Non-pigmented ciliary epithelial cell (primary cell): ENCODE results near the gene TMPRSS3.

Source experiments
- DNase-seq: peaks from one replicate; pipeline ENCODE4 v3.0.0-alpha.2; 2010; ENCODE audit warnings: low read depth

TMPRSS3 gene

GRCh38 chr21:42350318-42350910 is 45.4 kb downstream of the TMPRSS3 start:
- DNase-seq: no peak

DNA sequence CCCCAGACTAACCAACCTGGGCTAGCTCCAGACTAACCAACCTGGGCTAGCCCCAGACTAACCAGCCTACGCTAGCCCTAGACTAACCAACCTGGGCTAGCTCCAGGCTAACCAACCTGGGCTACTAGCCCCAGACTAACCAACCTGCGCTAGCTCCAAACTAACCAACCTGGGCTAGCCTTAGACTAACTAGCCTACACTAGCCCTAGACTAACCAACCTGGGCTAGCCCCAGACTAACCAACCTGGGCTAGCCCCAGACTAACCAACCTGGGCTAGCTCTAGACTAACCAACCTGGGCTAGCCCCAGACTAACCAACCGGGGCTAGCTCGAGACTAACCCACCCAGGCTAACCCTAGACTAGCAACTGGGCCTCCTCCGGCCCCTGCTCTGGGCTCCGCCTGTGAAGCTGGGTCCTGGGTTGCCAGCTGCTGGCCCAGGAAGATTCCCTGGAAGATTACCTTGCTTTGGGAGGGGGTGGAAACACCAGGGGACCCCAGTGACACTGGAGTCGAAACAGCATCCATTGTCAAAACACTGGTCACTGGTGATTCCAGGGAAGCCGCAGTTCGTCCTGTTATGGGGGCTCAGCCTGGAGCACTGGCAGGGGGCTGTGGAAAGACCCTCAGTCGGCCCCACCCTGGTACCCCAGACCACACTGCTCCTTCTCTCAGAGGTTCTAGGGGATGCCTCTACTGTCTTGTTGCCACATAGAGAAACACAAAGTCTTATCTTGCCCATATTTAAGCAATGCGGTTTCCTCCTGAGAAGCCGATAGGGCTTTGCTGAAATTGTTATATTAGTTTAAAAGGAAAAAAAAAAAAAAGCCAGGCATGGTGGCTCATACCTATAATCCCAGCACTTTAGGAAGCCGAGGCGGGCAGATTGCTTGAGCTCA is 46.2 kb downstream of the TMPRSS3 start:
- DNase-seq: no peak

DNA sequence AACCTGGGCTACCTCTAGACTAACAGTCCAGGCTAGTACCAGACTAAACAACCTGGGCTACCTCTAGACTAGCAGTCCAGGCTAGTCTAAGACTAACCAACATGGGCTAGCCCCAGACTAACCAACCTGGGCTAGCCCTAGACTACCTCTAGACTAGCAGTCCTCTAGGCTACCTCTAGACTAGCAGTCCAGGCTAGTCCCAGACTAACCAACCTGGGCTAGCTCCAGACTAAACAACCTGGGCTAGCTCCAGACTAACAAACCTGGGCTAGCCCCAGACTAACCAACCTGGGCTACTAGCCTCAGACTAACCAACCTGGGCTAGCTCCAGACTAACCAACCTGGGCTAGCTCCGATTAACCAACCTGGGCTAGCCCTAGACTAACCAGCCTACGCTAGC is 47.1 kb downstream of the TMPRSS3 start:
- DNase-seq: no peak

GRCh38 chr21:42347601-42348327 is 48.1 kb downstream of the TMPRSS3 start:
- DNase-seq: no peak

DNA sequence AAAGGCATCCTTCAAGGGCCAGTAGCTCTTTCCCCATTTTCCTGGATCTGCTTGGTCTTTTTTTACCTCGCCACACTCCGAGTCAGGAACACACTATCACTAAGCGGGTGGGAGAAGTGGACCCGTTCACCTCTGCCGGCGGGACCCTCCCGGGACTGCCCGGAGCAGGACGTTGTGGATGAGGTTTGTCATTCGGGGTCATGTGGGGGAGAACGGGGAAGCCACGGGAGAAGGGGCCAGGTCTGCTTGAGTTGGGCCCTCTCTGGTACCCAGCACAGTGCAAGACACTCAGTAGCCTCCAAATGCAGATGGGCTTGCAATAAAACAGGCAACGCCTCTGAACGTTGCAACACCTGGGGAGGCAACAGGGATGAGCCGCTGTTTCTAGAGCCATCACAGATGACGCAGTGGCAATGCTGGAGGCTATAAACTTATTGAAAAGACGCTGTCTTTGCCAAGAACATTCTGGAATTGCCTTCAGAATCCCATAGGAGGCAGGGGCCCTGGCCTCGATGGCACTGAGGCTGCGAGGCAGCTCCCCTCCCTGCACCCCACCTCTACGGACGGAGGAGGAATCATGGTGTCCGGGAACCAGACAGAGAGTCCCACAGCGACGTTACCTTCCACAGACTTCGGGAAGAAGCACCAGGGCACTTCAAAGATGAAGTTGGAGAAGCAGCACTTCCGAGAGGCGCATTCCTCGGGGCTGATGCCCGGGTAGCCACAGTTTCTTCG is 48.8 kb downstream of the TMPRSS3 start:
- no peak for DNase-seq

- no peak for DNase-seq
These were observed 49.4 kb downstream of the TMPRSS3 start for GRCh38 chr21:42346441-42346840.

DNA sequence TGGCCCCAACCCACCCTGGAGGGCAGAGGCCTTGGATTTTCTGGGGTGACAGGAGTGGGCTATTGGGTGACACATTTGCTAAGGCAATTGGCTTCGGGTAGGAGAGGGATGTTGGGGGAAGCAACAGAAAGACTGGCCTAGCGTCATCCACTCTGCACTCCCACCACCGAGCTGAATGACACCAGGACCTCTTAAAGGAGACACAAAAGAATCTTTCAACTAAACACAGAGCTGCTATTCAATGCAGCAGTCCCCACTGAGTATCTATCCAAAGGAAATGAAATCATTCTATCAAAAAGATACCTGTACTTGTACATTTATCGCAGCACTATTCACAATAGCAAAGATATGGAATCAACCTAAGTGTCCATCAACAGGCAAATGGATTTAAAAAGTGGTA is 51.2 kb downstream of the TMPRSS3 start:
- DNase-seq: no peak

DNA sequence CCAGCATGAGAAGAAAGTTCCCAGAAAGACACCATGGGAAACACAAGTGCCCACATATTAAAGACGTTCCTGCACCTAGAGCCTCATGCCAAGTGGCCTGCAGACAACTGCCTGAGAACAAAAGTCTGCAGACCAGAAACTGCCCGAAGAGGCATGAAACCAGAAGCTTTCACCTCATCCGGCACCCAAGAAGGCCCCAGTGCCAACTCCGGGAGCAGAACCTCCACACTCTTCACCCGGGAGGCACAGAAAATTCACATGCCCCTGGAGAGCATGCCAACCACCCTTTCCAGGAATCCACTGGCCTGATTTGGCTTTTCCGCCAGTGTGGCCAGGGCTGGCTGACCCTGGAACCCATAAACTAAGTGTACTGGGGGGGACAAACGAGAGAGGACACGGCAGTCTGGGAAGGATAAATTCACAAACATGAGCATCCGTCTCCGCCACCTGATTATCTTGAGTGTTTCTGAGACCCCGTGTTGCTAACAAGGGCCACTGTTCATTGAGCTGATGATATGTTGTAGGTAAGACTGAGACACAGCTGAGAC is 51.8 kb downstream of the TMPRSS3 start:
- no peak for DNase-seq

GRCh38 chr21:42343556-42343955 is 52.3 kb downstream of the TMPRSS3 start:
- DNase-seq: no peak

DNA sequence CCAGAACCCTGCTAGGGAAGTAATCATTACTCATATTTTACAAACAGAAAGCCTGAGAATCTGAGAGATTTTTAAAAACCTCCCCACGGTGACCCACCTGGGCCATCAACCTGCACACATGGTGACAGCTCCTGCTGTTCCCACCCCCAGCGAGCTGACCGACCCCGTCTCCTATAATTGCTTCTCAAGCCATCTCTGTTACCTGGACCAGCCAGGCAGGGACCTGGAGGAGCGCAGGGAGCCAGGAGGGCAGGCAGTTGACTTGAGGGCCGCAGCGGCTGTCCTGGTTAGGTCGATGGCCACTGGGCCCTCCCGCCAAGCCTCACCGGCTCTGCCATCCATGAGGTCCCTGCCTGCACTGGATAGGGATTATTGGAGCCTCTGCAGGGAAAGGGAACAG is 52.8 kb downstream of the TMPRSS3 start:
- DNase-seq: no peak

DNA sequence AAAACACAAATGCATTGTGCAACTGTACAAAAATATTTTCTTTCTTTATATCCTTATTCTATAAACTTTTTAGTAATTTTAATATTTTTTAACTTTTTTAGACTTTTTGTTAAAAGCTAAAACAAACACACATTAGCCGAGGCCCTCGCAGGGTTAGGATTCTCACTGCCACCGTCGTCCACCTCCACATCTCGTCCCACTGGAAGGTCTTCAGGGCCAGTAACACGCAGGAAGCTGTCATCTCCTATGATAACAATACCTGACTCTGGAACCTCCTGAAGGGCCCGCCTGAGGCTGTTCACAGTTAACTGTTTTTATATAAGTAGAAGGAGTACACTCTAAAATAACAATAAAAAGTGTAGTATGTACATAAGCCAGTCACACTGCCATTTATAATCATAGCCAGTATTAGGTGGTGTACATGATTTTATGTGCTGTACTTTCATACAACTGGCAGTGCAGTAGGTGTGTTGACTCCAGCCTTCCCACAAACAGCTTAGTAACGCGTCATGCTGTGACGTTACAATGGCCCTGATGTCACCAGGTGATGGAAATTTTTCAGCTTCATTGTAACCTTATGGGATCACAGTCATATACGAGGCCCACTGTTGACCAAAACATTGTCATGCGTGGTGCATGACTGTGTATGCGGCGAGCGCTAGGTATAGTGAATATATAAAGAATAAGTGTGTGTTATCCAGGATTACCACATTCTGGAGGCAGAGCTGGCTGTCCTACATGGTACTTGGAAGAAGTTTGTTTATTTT is 53.9 kb downstream of the TMPRSS3 start:
- no peak for DNase-seq

DNA sequence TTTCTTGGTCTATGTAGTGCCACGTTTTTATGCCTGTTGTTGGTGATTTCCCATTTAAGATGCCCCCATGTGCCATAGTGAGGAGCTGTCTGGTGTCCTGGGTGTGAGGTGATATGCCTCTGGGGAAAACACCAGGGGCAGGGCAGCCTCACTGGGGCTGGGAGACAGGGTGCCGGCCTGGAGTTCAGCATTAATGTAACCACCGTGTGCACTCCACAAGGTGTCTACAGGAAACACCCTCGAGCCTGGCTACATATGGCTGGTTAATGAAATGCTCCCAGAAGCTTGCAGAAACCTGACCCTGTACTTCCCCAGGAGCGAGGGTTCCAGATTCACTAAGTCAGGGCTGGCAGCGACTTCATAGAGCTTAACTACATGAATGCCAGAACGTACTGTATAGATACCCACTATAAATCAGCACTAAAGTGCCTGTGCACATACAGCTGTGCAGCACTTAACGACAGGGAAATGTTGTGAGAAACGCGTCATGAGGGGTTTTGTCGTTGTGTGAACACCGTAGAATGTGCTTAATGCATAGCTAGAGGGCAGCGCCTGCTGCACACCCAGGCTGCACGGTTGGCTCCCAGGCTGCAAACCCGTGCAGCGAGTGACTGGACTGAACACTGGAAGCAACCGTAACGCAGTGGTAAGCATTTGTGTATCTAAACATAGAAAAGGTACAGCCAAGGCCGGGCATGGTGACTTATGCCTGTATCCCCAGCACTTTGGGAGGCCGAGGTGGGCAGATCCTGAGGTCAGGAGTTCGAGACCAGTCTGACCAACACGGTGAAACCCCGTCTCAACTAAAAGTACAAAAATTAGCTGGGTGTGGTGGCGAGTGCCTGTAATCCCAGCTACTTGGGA is 55.4 kb downstream of the TMPRSS3 start:
- no peak for DNase-seq

DNA sequence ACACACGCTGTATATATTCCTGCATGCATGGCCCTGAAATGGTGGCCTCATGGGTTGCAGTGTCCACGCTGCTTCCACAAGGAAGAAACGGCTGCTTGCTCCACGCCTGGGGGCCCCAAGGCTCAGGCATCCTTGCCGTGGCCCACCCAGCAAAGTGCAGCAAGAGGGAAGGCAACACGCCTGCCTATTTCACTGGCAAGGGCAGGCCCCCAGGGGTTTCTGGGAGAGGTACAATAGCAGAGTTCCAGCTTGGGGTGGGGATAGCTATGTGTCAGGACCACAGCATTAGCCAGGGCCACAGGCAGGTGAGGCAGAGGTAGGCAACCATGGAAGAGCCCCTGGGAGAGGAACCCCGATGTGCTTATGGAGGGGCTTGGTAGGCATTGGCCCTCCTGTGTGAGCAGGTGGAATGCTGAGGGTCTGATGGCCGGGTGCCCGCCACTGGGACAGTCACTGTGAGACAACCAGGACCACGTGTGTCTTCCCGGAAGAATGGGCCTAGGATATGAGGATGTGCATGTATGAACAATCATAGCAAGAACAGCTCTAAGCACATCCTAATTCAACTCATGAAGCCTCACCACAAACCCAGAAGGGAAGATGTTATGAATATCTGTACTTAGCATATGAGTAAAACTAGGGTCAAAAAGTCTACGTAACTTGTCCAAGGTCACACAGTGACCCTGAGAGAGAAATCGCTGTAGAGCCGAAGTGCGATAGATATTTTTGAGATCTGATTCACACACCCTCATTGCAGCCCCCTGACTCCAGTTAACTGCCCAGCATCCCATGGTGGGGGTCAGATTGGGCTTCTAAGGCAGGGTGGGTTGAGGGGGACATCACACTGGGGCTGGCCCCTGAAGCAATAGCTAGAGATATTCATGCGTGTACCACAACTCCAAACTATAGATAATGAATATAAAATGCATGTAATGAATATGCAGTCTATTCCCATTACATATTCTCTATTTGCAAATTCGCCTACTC is 56.8 kb downstream of the TMPRSS3 start:
- no peak for DNase-seq

GRCh38 chr21:42337830-42338728 is 57.8 kb downstream of the TMPRSS3 start:
- no peak for DNase-seq

- no peak for DNase-seq
These were observed 58.6 kb downstream of the TMPRSS3 start for GRCh38 chr21:42337276-42337675.

- no peak for DNase-seq
These were observed 59.8 kb downstream of the TMPRSS3 start for GRCh38 chr21:42336054-42336453.

GRCh38 chr21:42332557-42333317 is 63.1 kb downstream of the TMPRSS3 start:
- DNase-seq: no peak
